ENCODE data around the gene NPC1.

The NPC1 gene

DNA sequence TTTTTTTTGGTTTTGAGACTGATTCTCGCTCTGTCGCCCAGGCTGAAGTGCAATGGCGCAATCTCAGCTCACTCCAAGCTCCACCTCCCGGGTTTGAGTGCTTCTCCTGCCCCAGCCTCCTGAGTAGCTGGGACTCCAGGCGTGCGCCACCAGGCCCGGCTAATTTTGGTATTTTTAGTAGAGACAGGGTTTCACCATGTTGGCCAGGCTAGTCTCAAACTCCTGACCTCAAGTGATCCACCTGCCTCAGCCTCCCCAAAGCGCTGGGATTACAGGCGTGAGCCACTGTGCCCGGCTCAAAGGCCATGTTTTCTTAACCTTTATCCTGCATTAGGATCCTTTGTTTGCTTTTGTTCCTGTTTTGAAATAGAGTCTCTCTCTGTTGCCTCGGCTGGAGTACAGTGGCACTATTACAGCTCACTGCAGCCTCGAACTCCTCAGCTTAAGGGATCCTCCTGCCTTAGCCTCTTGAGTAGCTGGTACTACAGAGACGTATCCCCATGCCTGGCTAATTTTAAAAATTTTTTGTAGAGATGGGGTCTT is 41.0 kb downstream of the NPC1 start:
- in situ Hi-C loops (cut with MboI; ENCODE audit: low pct_unique_long_range_greater_than_20kb, low sequenced_read_pairs, unreplicated experiment), result no loop called here
- DNase-seq (ENCODE audit: low spot score), result no peak
- TF ChIP-seq CTCF (IDR thresholded peaks at IDR 0.05; ENCODE audit: extremely low read depth, insufficient read depth, missing control alignments), result no peak

- no peak for DNase-seq (ENCODE audit: low spot score)
- in situ Hi-C loops (cut with MboI; ENCODE audit: low pct_unique_long_range_greater_than_20kb, low sequenced_read_pairs, unreplicated experiment), result no loop called here
- TF ChIP-seq CTCF (IDR thresholded peaks at IDR 0.05; ENCODE audit: extremely low read depth, insufficient read depth, missing control alignments), result no peak
Measured at GRCh38 chr18:23542461-23542860, 43.8 kb downstream of the NPC1 start.

DNA sequence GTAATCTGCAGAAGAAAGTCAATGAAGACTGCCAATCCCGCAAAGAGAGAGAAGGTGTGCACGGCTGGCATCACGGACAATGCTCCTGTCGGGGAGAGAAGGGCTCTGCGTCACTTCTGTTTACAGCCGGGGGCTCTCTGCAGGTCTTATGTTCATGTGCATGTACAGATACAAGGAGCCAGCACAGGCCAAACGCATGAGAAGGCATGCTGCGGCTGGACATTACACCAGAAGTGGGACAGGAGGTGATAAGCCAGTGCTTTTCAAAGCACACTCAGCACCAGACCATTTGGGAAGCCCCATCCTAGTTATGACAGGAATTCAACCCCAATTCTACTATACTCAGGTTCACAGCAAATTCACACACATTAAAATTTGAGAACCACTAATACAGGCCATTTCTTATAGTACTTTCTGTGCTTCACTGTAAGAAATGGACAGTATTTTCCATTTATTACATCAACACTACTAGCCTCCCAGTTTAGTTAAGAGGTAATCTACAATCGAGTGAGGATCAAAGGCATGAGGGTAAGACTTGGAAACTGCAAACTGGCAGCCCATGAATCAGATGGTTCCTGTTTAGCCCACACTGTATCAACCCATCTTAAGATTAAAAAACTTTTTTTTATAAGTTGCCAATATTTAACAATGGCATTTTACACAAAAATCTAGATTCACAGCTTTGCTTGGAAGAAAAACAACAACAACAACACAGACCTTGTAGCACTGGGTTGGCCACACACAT is 44.8 kb downstream of the NPC1 start:
- no peak for TF ChIP-seq CTCF (IDR thresholded peaks at IDR 0.05; ENCODE audit: extremely low read depth, insufficient read depth, missing control alignments)
- in situ Hi-C loops (cut with MboI; ENCODE audit: low pct_unique_long_range_greater_than_20kb, low sequenced_read_pairs, unreplicated experiment), result no loop called here
- DNase-seq (ENCODE audit: low spot score), result no peak

- DNase-seq (ENCODE audit: low spot score), result peak; percentile 25
- no peak for TF ChIP-seq CTCF (IDR thresholded peaks at IDR 0.05; ENCODE audit: extremely low read depth, insufficient read depth, missing control alignments)
- in situ Hi-C loops (cut with MboI; ENCODE audit: low pct_unique_long_range_greater_than_20kb, low sequenced_read_pairs, unreplicated experiment), result no loop called here
Measured at GRCh38 chr18:23540867-23541266, 45.4 kb downstream of the NPC1 start.

DNA sequence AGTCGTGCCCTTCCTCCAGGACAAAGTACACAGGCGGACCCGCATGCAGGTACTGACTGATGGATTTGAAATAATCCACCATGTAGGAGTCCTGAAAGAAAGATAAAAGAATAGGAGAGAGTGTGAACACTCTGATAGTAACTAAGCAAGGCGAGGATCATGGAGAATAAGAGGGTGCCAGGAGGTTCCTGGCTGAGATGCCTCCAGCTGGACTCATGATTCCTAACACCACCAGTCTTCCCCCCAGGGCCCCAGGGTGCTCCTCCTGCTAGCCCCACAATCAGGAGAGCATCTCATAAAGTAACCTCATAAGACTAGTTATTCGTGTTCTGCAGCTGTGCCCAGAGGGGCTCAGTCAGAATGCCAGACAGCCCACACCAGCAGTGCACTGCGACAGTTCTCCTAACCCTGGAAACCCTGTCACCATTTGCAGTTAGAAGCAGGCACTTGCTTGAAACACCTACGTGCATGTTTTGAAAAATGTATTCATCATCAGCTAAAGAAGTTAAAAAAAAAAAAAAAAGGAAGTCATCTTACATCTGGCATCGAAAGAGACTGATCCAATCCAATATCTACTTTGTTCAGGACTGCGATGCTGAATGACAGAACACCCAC is 46.3 kb downstream of the NPC1 start:
- DNase-seq (ENCODE audit: low spot score), result no peak
- no peak for TF ChIP-seq CTCF (IDR thresholded peaks at IDR 0.05; ENCODE audit: extremely low read depth, insufficient read depth, missing control alignments)
- in situ Hi-C loops (cut with MboI; ENCODE audit: low pct_unique_long_range_greater_than_20kb, low sequenced_read_pairs, unreplicated experiment), result no loop called here

DNA sequence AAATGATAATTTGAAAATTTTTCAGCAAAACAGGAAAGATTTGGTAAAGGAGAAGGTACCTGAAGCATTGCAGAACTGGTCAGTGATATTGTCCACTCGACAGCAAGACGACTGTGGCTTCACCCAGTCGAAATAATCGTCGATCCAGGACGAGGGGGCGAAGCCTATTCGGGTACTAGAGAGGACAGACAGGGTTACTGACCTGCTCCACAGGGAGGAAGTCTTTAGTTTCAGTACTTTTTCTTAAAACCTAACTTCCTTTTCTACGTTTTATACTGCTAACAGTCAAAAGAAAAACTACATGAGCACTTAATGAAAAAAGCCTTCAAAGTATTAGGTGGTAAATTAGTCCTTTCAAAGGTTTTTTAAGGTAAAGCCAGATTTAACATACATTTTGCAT is 47.0 kb downstream of the NPC1 start:
- no peak for DNase-seq (ENCODE audit: low spot score)
- TF ChIP-seq CTCF (IDR thresholded peaks at IDR 0.05; ENCODE audit: extremely low read depth, insufficient read depth, missing control alignments), result no peak
- in situ Hi-C loops (cut with MboI; ENCODE audit: low pct_unique_long_range_greater_than_20kb, low sequenced_read_pairs, unreplicated experiment), result no loop called here

Data from GM13977 (cell line).